GM12878 (cell line): ENCODE measurements around the gene FOXK1. TPM values are rescaled to one million over a fixed set of nuclear protein-coding genes. Genes with fewer than 3 reads are reported as not detected.

ENCODE experiments used
- CBX5 ChIP-seq: sonication (generic); IDR thresholded peaks from 2 replicates; pipeline ENCODE4 v1.6.1; 2016; ENCODE audit warnings: low read depth, moderate library complexity, mild to moderate bottlenecking, inconsistent platforms
- CEBPZ ChIP-seq: fragments of 150-350 bp; IDR thresholded peaks from 2 replicates; pipeline ENCODE4 v1.6.1; 2016; ENCODE audit warnings: low read depth, low read length
- CTCF ChIP-seq, 3 experiments: IDR thresholded peaks in 2 of 3; conservative IDR thresholded peaks in 1 of 3; 2 replicates each; pipeline ENCODE4 v1.5.1; 2011; ENCODE audit warnings: low read depth in 3 of 3, low read length in 3 of 3, mild to moderate bottlenecking in 3 of 3, control low read depth in 2 of 3, moderate library complexity in 2 of 3, inconsistent platforms in 1 of 3, mixed read lengths in 1 of 3; ENCODE audit not compliant: control insufficient read depth in 2 of 3, insufficient read depth in 1 of 3; ENCODE audit errors: extremely low read depth in 1 of 3
- ESRRA ChIP-seq: IDR thresholded peaks from 2 replicates; pipeline ENCODE4 v1.6.1; 2012; ENCODE audit warnings: mild to moderate bottlenecking, low read length, improper control_type of control experiment
- NKRF ChIP-seq: fragments of 450-650 bp; conservative IDR thresholded peaks from 2 replicates; pipeline ENCODE4 v1.6.1; 2017; ENCODE audit warnings: mild to moderate bottlenecking, moderate library complexity
- NR2C1 ChIP-seq: fragments of 450-650 bp; IDR thresholded peaks from 2 replicates; pipeline ENCODE4 v1.6.1; 2017; ENCODE audit warnings: antibody characterized with exemption, mild to moderate bottlenecking, moderate library complexity
- RB1 ChIP-seq: fragments of 450-650 bp; formaldehyde crosslinking; IDR thresholded peaks from 2 replicates; pipeline ENCODE4 v1.6.1; 2017; ENCODE audit warnings: mild to moderate bottlenecking, borderline replicate concordance
- RCOR1 ChIP-seq: conservative IDR thresholded peaks from 2 replicates; pipeline ENCODE4 v1.6.1; 2012; ENCODE audit warnings: low read depth, low read length, improper control_type of control experiment
- SREBF1 ChIP-seq: IDR thresholded peaks from 2 replicates; pipeline ENCODE4 v1.6.1; 2012; ENCODE audit warnings: mild to moderate bottlenecking, low read length
- SRF ChIP-seq, 2 experiments: IDR thresholded peaks; 2 replicates each; pipeline ENCODE4 v1.6.1; 2011; ENCODE audit warnings: low read depth in 2 of 2, low read length in 2 of 2, mild to moderate bottlenecking in 1 of 2, moderate library complexity in 1 of 2
- STAT1 ChIP-seq: fragments of 450-650 bp; conservative IDR thresholded peaks from 2 replicates; pipeline ENCODE4 v1.6.1; 2014; ENCODE audit warnings: antibody characterized with exemption, mild to moderate bottlenecking
- TCF12 ChIP-seq: IDR thresholded peaks from 2 replicates; pipeline ENCODE4 v1.6.1; 2011; ENCODE audit warnings: low read depth, mild to moderate bottlenecking, low read length
- polyA plus RNA-seq, 11 experiments: library from polyadenylated mRNA; depleted of rRNA in 4 of 11; unstranded in 6 of 11; stranded (reverse) in 5 of 11; fragments of >200 nt; fragmentation: Nextera tagmentation in 4 of 11; fragmentation: Illumina TruSeq in 1 of 11; extraction: Ambion mirVana in 4 of 11; extraction: Trizol in 1 of 11; gene quantifications; 1 replicate in 1 of 11; 2 replicates in 10 of 11; pipeline versions ENCODE4 v1.2.1 to v1.2.3, GENCODE V29; 2011 to 2016; ENCODE audit warnings: inconsistent platforms in 2 of 11, missing spikeins in 2 of 11, low read depth in 1 of 11
- total RNA-seq, 4 experiments: library from RNA; depleted of rRNA in 3 of 4; stranded (reverse); fragments of >200 nt in 3 of 4; fragmentation: Illumina TruSeq in 1 of 4; extraction: Trizol in 1 of 4; gene quantifications; 2 replicates each; pipeline versions ENCODE4 v1.2.1 to v1.2.3, GENCODE V29; 2013 to 2021
- TF ChIP-seq, protein P1 (sequence below): fragments of 450-650 bp; formaldehyde crosslinking; IDR thresholded peaks from 2 replicates; pipeline ENCODE4 v1.4.0; 2020; ENCODE audit warnings: mild to moderate bottlenecking, moderate library complexity

Gene FOXK1
- total and polyA plus RNA-seq, 10 of the 15 experiments (the other 5 are each of a cell fraction or from before 2014, with no cell fraction given): 0.24 to 31.8 (median 4.5) TPM

- no peak for TF ChIP-seq SREBF1
- TF ChIP-seq CEBPZ: no peak
- TF ChIP-seq RCOR1: no peak
- no peak for TF ChIP-seq CBX5
- TF ChIP-seq, protein P1, sequence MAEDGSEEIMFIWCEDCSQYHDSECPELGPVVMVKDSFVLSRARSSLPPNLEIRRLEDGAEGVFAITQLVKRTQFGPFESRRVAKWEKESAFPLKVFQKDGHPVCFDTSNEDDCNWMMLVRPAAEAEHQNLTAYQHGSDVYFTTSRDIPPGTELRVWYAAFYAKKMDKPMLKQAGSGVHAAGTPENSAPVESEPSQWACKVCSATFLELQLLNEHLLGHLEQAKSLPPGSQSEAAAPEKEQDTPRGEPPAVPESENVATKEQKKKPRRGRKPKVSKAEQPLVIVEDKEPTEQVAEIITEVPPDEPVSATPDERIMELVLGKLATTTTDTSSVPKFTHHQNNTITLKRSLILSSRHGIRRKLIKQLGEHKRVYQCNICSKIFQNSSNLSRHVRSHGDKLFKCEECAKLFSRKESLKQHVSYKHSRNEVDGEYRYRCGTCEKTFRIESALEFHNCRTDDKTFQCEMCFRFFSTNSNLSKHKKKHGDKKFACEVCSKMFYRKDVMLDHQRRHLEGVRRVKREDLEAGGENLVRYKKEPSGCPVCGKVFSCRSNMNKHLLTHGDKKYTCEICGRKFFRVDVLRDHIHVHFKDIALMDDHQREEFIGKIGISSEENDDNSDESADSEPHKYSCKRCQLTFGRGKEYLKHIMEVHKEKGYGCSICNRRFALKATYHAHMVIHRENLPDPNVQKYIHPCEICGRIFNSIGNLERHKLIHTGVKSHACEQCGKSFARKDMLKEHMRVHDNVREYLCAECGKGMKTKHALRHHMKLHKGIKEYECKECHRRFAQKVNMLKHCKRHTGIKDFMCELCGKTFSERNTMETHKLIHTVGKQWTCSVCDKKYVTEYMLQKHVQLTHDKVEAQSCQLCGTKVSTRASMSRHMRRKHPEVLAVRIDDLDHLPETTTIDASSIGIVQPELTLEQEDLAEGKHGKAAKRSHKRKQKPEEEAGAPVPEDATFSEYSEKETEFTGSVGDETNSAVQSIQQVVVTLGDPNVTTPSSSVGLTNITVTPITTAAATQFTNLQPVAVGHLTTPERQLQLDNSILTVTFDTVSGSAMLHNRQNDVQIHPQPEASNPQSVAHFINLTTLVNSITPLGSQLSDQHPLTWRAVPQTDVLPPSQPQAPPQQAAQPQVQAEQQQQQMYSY (CRISPR knock-in tag): no peak
- TF ChIP-seq NKRF: no peak
- no peak for TF ChIP-seq ESRRA
- no peak for TF ChIP-seq SRF (IDR thresholded peaks at IDR 0.05; ENCODE audit: low read depth in 2 of 2, low read length in 2 of 2)
- TF ChIP-seq CTCF (IDR thresholded peaks at IDR 0.05 in 2 of 3, conservative IDR thresholded peaks at IDR 0.05 in 1 of 3; ENCODE audit: control insufficient read depth in 2 of 3, extremely low read depth in 1 of 3, insufficient read depth in 1 of 3, low read depth in 3 of 3, low read length in 3 of 3): peak; percentile 21 to 69 (median 49)
- no peak for TF ChIP-seq TCF12
- TF ChIP-seq STAT1: no peak
- TF ChIP-seq NR2C1: no peak
- TF ChIP-seq RB1: no peak
Measured at GRCh38 chr7:4791738-4792536, 109.8 kb downstream of the FOXK1 start (continued).
